ENCODE results near the gene NBPF3.

GRCh38 chr1:21532992-21533534 is 93.1 kb downstream of the NBPF3 start:
- TF ChIP-seq CTCF (IDR thresholded peaks at IDR 0.05) (no peak), POLR2A (IDR thresholded peaks at IDR 0.05) (no peak), POLR2AphosphoS5 (IDR thresholded peaks at IDR 0.05) (no peak)

Data from gastroesophageal sphincter (tissue), 3 donors.